Endodermal cell (in vitro differentiated cells): ENCODE data around the gene HAUS1. TPM values are rescaled to one million over a fixed set of nuclear protein-coding genes. Genes with fewer than 3 reads are reported as not detected.

Source experiments
- DNase-seq: peaks from one replicate; pipeline ENCODE4 v3.0.0-alpha.2; 2017
- H3K27ac ChIP-seq: 2 replicates; pipeline ENCODE4 v1.5.1; 2013; ENCODE audit warnings: mild to moderate bottlenecking, low read depth, low read length, moderate library complexity
- H3K27me3 ChIP-seq: 2 replicates; pipeline ENCODE4 v1.6.1; 2013; ENCODE audit warnings: mild to moderate bottlenecking, low read length, moderate library complexity; ENCODE audit not compliant: insufficient read depth, control insufficient read depth, poor library complexity, severe bottlenecking
- H3K36me3 ChIP-seq: 2 replicates; pipeline ENCODE4 v1.7.0; 2013; ENCODE audit warnings: mild to moderate bottlenecking, low read length, moderate library complexity; ENCODE audit not compliant: control insufficient read depth, insufficient read depth
- H3K4me1 ChIP-seq: one replicate; pipeline ENCODE4 v1.7.0; 2013; ENCODE audit warnings: low read length; ENCODE audit not compliant: control insufficient read depth, insufficient read depth
- H3K4me3 ChIP-seq: 2 replicates; pipeline ENCODE4 v1.5.1; 2013; ENCODE audit warnings: mild to moderate bottlenecking, low read length, moderate library complexity
- H3K9ac ChIP-seq: 2 replicates; pipeline ENCODE4 v1.6.1; 2013; ENCODE audit warnings: mild to moderate bottlenecking, low read length, moderate library complexity; ENCODE audit not compliant: poor library complexity, severe bottlenecking; ENCODE audit errors: extremely low read depth
- H3K9me3 ChIP-seq: 2 replicates; pipeline ENCODE4 v1.6.1; 2013; ENCODE audit warnings: mild to moderate bottlenecking, low read length, moderate library complexity; ENCODE audit not compliant: control insufficient read depth
- H3K27ac Mint-ChIP-seq: 2 replicates; pipeline ENCODE4 v1.8.0; 2020; ENCODE audit warnings: mixed read lengths
- H3K27me3 Mint-ChIP-seq: 2 replicates; pipeline ENCODE4 v1.8.0; 2021; ENCODE audit warnings: mild to moderate bottlenecking, mixed read lengths; ENCODE audit not compliant: insufficient read depth
- H3K36me3 Mint-ChIP-seq: 2 replicates; pipeline ENCODE4 v1.8.0; 2020; ENCODE audit warnings: low read depth, mixed read lengths
- H3K4me1 Mint-ChIP-seq: 2 replicates; pipeline ENCODE4 v1.8.0; 2020; ENCODE audit warnings: mixed read lengths
- H3K4me3 Mint-ChIP-seq: 2 replicates; pipeline ENCODE4 v1.8.0; 2020; ENCODE audit warnings: mild to moderate bottlenecking, moderate library complexity, mixed read lengths
- H3K9me3 Mint-ChIP-seq: 2 replicates; pipeline ENCODE4 v1.8.0; 2020; ENCODE audit warnings: mild to moderate bottlenecking, mixed read lengths
- CTCF ChIP-seq: fragments of 200-600 bp; sonication (generic); conservative IDR thresholded peaks from 2 replicates; pipeline ENCODE4 v1.5.0; 2021; ENCODE audit warnings: antibody characterized with exemption, mild to moderate bottlenecking
- WGBS, 2 experiments: methylation state at CpG; one replicate each; pipeline versions ENCODE4 v1.1.5 to v1.1.7; 2013; ENCODE audit warnings: missing lambda C conversion rate in 2 of 2, mixed read lengths in 1 of 2; ENCODE audit not compliant: insufficient coverage in 1 of 2, insufficient read length in 1 of 2; 5-methylcytosine and 5-hydroxymethylcytosine counted together
- total RNA-seq, 2 donors: library from RNA; stranded (reverse); fragmentation: NEBNext Ultra II Directional in 1 of 2; extraction: Animal tissue kit (Norgen Biotek cat#: 25700) in 1 of 2; gene quantifications; 2 replicates in 1 of 2; 3 replicates in 1 of 2; pipeline ENCODE4 v1.2.1, GENCODE V29; 2021

HAUS1 gene
- total RNA-seq, 2 donors from 2014 or later = 80.1 to 130 TPM

- no peak for TF ChIP-seq CTCF
- 94 to 95% methylated on average over 13 of the region's 13 CpGs for WGBS, 2 experiments
Measured at GRCh38 chr18:46164920-46165319, 60.7 kb downstream of the HAUS1 start.

GRCh38 chr18:46166261-46166970 lies 62.2 kb downstream of the HAUS1 start:
- Mint-ChIP-seq H3K9me3 (no peaks in the 10 kb centered on the region), H3K36me3 (no peaks in the 10 kb centered on the region), H3K4me1 (peaks cover 8% of the 10 kb centered on the region), H3K27ac (no peak overlapping the region), H3K4me3 (no peak overlapping the region), H3K27me3 (no peaks in the 10 kb centered on the region)
- TF ChIP-seq CTCF = no peak
- H3K9ac ChIP-seq = no peak overlapping the region
- H3K4me1 ChIP-seq = no peaks in the 10 kb centered on the region
- H3K4me3 ChIP-seq = no peak overlapping the region
- no peak overlapping the region for H3K27ac ChIP-seq
- no peaks in the 10 kb centered on the region for H3K9me3 ChIP-seq
- DNase-seq = peak; percentile 59
- H3K36me3 ChIP-seq = no peaks in the 10 kb centered on the region
- 79 to 90% methylated on average over 2 to 5 of the region's 6 CpGs for WGBS, 2 experiments
- no peaks in the 10 kb centered on the region for H3K27me3 ChIP-seq

More at GRCh38 chr18:46164920-46165319, 60.7 kb downstream of the HAUS1 start:
- no peak overlapping the region for H3K27ac ChIP-seq
- H3K27ac Mint-ChIP-seq = no peak overlapping the region
- H3K4me1 Mint-ChIP-seq = peaks cover 8% of the 10 kb centered on the region
- H3K4me1 ChIP-seq = no peaks in the 10 kb centered on the region
- no peaks in the 10 kb centered on the region for H3K36me3 Mint-ChIP-seq
- H3K27me3 Mint-ChIP-seq = no peaks in the 10 kb centered on the region
- H3K27me3 ChIP-seq = no peaks in the 10 kb centered on the region
- no peaks in the 10 kb centered on the region for H3K9me3 Mint-ChIP-seq
- H3K36me3 ChIP-seq = no peaks in the 10 kb centered on the region
- no peak overlapping the region for H3K9ac ChIP-seq
- H3K4me3 Mint-ChIP-seq = no peak overlapping the region
- no peaks in the 10 kb centered on the region for H3K9me3 ChIP-seq
- H3K4me3 ChIP-seq = no peak overlapping the region
- no peak for DNase-seq

GRCh38 chr18:46167971-46168370 lies 63.8 kb downstream of the HAUS1 start:
- Mint-ChIP-seq H3K4me3 (no peak overlapping the region), H3K9me3 (no peaks in the 10 kb centered on the region), H3K27ac (no peak overlapping the region), H3K4me1 (peaks cover 6% of the 10 kb centered on the region), H3K27me3 (no peaks in the 10 kb centered on the region), H3K36me3 (no peaks in the 10 kb centered on the region)
- H3K4me1 ChIP-seq = no peaks in the 10 kb centered on the region
- no peak overlapping the region for H3K4me3 ChIP-seq
- 91 to 92% methylated on average over 6 to 9 of the region's 9 CpGs for WGBS, 2 experiments
- no peak for TF ChIP-seq CTCF
- H3K27me3 ChIP-seq = no peaks in the 10 kb centered on the region
- DNase-seq = peak; percentile 55
- H3K9me3 ChIP-seq = no peaks in the 10 kb centered on the region
- no peaks in the 10 kb centered on the region for H3K36me3 ChIP-seq
- H3K9ac ChIP-seq = no peak overlapping the region
- H3K27ac ChIP-seq = no peak overlapping the region
